Smooth muscle cell (in vitro differentiated cells): ENCODE data around the gene FILIP1L. TPM values are rescaled to one million over a fixed set of nuclear protein-coding genes. Genes with fewer than 3 reads are reported as not detected.
A peak's percentile ranks its signal among the peaks of the same experiment; 100 is the strongest.

Source experiments
- DNase-seq: peaks from one replicate; lab custom pipeline; 2025; ENCODE audit not compliant: unreplicated experiment; lab: John Stamatoyannopoulos, UW
- H2AFZ ChIP-seq: fragments of 200-600 bp; sonication (generic); 2 replicates; pipeline ENCODE4 v1.6.0; 2016; ENCODE audit warnings: antibody characterized with exemption, low read depth, mild to moderate bottlenecking
- H3F3A ChIP-seq: fragments of 200-600 bp; sonication (generic); 2 replicates; pipeline ENCODE4 v1.6.0; 2017; ENCODE audit warnings: antibody characterized with exemption, low read depth
- H3K27ac ChIP-seq: fragments of 200-600 bp; sonication (generic); 2 replicates; pipeline ENCODE4 v1.5.1; 2016; ENCODE audit warnings: low read depth, mild to moderate bottlenecking
- H3K27me3 ChIP-seq: fragments of 200-600 bp; sonication (generic); 2 replicates; pipeline ENCODE4 v1.6.1; 2016; ENCODE audit warnings: low read depth, mild to moderate bottlenecking
- H3K36me3 ChIP-seq: fragments of 200-600 bp; sonication (generic); 2 replicates; pipeline ENCODE4 v1.5.1; 2016; ENCODE audit warnings: low read depth
- H3K4me1 ChIP-seq: fragments of 200-600 bp; sonication (generic); 2 replicates; pipeline ENCODE4 v1.5.1; 2016; ENCODE audit warnings: low read depth
- H3K4me2 ChIP-seq: fragments of 200-600 bp; sonication (generic); 2 replicates; pipeline ENCODE4 v1.6.0; 2016; ENCODE audit warnings: mild to moderate bottlenecking
- H3K4me3 ChIP-seq: fragments of 200-600 bp; sonication (generic); 2 replicates; pipeline ENCODE4 v1.5.1; 2016; ENCODE audit warnings: mild to moderate bottlenecking
- H3K79me2 ChIP-seq: fragments of 200-600 bp; sonication (generic); 2 replicates; pipeline ENCODE4 v1.6.0; 2016; ENCODE audit warnings: low read depth, mild to moderate bottlenecking
- H3K9ac ChIP-seq: fragments of 200-600 bp; sonication (generic); 2 replicates; pipeline ENCODE4 v1.6.0; 2016; ENCODE audit warnings: low read depth
- H3K9me3 ChIP-seq: fragments of 200-600 bp; sonication (generic); replicated peaks from 2 replicates; pipeline ENCODE4 v1.5.1; 2016; ENCODE audit warnings: low read depth
- H4K20me1 ChIP-seq: fragments of 200-600 bp; sonication (generic); 2 replicates; pipeline ENCODE4 v1.6.0; 2016; ENCODE audit warnings: low read depth
- WGBS: methylation state at CpG from one replicate; pipeline ENCODE4 v1.1.7; 2016; ENCODE audit warnings: low lambda C conversion rate; 5-methylcytosine and 5-hydroxymethylcytosine counted together
- polyA plus RNA-seq: library from polyadenylated mRNA; unstranded; fragments of >200 nt; fragmentation: Nextera tagmentation; extraction: Ambion mirVana; gene quantifications from 2 replicates; pipeline ENCODE4 v1.2.1, GENCODE V29; 2016
- total RNA-seq: library from RNA; depleted of rRNA; stranded (reverse); fragments of >200 nt; gene quantifications from 2 replicates; pipeline ENCODE4 v1.2.3, GENCODE V29; 2014
- TF ChIP-seq, protein P1 (sequence below): fragments of 200-600 bp; sonication (generic); IDR thresholded peaks from 2 replicates; pipeline ENCODE4 v1.5.1; 2017; ENCODE audit warnings: borderline replicate concordance, mild to moderate bottlenecking, antibody characterized with exemption; ENCODE audit not compliant: insufficient read depth, poor library complexity, severe bottlenecking

Gene FILIP1L
- total and polyA plus RNA-seq, 2 experiments from 2014 or later: 56.2 to 104 TPM

DNA sequence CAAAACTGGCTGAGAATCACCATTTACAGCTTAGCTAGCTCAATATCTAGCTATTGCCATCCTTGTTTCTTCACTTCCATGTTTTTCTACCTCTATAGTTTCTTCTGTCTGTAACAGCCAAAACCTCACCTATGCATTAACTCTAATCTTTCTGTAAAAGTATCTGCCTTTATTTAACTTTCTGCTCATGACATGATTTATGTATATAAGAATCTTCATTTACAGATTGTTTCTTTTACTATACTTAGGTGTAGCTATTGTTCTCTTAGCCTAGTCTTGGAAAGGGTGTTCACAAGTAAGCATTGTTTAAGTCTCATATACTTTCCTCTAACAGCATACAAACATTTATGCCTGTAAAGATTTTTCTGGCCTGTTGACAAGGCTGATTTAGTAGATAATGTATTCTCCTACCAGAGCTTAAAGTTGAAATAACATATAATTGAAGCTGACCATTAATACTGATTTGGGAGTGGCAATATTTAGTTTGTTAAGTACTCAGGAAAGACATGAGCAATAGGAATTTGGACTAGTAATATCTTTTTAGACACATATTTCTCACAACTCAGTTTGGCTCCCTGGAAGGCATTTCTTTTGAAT lies 9.4 kb downstream of the FILIP1L start:
- no peak overlapping the region for H3K9ac ChIP-seq
- peak overlapping the region; percentile 57 for H3K27ac ChIP-seq
- no peaks in the 10 kb centered on the region for H4K20me1 ChIP-seq
- TF ChIP-seq, protein P1, sequence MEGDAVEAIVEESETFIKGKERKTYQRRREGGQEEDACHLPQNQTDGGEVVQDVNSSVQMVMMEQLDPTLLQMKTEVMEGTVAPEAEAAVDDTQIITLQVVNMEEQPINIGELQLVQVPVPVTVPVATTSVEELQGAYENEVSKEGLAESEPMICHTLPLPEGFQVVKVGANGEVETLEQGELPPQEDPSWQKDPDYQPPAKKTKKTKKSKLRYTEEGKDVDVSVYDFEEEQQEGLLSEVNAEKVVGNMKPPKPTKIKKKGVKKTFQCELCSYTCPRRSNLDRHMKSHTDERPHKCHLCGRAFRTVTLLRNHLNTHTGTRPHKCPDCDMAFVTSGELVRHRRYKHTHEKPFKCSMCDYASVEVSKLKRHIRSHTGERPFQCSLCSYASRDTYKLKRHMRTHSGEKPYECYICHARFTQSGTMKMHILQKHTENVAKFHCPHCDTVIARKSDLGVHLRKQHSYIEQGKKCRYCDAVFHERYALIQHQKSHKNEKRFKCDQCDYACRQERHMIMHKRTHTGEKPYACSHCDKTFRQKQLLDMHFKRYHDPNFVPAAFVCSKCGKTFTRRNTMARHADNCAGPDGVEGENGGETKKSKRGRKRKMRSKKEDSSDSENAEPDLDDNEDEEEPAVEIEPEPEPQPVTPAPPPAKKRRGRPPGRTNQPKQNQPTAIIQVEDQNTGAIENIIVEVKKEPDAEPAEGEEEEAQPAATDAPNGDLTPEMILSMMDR: no peak
- no peak overlapping the region for H2AFZ ChIP-seq
- no peak for DNase-seq
- H3F3A ChIP-seq: peaks cover 10% of the 10 kb centered on the region
- no peaks in the 10 kb centered on the region for H3K79me2 ChIP-seq
- peak overlapping the region; percentile 55 for H3K4me2 ChIP-seq
- H3K9me3 ChIP-seq: no peaks in the 10 kb centered on the region
- peaks cover 20% of the 10 kb centered on the region for H3K4me1 ChIP-seq
- no peaks in the 10 kb centered on the region for H3K27me3 ChIP-seq
- H3K4me3 ChIP-seq: no peak overlapping the region
- no peaks in the 10 kb centered on the region for H3K36me3 ChIP-seq

DNA sequence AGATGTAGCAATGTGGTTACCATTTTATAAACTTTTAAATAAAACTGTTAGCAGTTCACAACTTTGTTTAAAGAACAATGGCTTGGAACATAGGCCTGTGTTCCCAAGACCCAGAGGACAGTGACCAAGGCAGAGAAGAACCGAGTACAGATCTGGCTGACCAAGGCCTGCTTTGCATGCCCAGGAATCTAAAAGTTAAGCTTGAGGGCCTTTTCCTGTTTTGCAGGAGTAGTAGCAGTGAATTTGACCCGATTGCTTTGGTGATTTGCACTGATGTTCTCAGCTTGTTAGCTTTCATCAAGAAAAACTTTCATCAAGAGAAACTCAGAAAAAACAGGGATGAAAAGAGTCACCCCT lies 9.9 kb downstream of the FILIP1L start:
- 41% methylated on average over 2 of the region's 2 CpGs for WGBS
- Histone ChIP-seq H3K36me3 (no peaks in the 10 kb centered on the region), H3K79me2 (no peaks in the 10 kb centered on the region), H3K4me3 (no peak overlapping the region), H3K27me3 (no peaks in the 10 kb centered on the region), H2AFZ (no peak overlapping the region), H4K20me1 (no peaks in the 10 kb centered on the region), H3K27ac (peak overlapping the region; percentile 57), H3K4me1 (peaks cover 23% of the 10 kb centered on the region), H3F3A (peaks cover 10% of the 10 kb centered on the region), H3K9me3 (no peaks in the 10 kb centered on the region), H3K9ac (no peak overlapping the region), H3K4me2 (peak overlapping the region; percentile 55)
- TF ChIP-seq, protein P1: no peak
- DNase-seq: no peak

DNA sequence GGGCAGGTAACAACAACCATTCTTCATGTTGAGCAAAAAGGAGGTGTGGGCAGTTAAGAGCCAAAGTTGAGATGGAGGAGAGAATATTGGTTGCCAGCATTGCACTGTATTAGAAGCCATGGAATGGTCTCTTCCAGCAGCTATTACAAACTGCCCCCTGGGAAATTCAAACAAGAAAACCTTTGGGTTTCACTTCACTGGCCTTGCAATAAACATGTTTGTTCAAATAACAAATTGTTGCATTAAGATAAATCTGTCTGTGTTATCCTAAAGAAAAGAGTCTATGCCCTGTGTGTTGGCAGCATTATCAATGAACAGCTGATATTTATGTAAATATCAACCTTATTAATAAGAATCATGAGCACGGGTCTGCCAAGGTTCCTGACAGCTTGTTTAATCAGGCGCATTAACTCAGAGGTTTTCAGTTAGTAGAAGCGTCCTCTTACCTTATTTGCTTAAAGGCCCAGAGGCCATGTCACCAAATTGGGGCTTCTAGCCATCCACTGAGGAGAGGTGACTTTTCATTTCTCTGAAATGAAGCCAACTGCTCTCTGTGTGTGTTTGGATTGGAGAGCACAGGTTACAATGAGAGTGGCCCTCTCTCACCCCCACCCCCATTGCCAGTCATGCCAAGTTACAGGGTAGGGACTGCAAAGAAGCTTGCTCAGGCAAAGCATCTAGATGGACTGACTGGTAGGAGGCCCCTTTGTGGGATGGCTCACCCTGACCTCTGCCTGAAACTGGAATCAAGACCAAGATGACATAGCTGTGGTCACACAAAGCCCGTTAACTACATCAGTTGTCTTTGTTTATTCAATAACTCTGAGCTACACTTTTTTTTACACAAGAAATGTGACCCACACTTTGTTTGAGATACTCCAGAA lies 10.5 kb downstream of the FILIP1L start:
- Histone ChIP-seq H3K4me2 (peak overlapping the region; percentile 55), H4K20me1 (no peaks in the 10 kb centered on the region), H3K9me3 (no peaks in the 10 kb centered on the region), H3K27ac (peak overlapping the region; percentile 57), H3K36me3 (no peaks in the 10 kb centered on the region), H2AFZ (no peak overlapping the region), H3K79me2 (no peaks in the 10 kb centered on the region), H3K9ac (no peak overlapping the region), H3K27me3 (no peaks in the 10 kb centered on the region), H3K4me1 (peaks cover 29% of the 10 kb centered on the region), H3K4me3 (no peak overlapping the region), H3F3A (peaks cover 12% of the 10 kb centered on the region)
- TF ChIP-seq, protein P1: no peak
- 69% methylated on average over 4 of the region's 4 CpGs for WGBS
- DNase-seq: no peak
